Measurements from ENCODE around the gene TMEM100. TPM values are rescaled to one million over a fixed set of nuclear protein-coding genes. Genes with fewer than 3 reads are reported as not detected.

TMEM100 gene
- total RNA-seq, 4 donors from 2014 or later, result 0.39 to 87.9 (median 6.1) TPM

DNA sequence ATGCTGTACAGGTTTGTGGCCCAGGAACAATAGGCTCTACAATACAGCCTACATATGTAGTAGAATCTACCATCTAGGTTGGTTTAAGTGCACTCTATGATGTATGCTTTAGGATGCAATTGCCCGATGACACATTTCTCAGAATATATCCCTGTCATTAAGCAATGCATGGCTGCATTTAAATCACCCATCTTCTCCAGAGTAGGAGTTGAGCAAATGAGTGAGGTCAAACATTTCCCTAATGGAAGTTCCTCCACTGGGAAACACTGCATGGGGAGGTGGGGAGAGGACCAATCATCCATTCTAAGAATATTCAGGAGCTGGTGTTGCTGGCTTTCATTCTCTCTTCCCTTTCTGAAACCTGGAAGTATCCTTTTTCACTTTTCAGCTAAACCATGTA is 26.2 kb upstream of the TMEM100 start:
- Histone ChIP-seq H3K4me3 (no peak overlapping the region), H3K4me1 (peaks cover 6 to 14% of the 10 kb centered on the region in 2 donors), H3K36me3 (peaks cover 0 to 5% of the 10 kb centered on the region in 2 donors), H3K9me3 (no peaks in the 10 kb centered on the region), H3K27ac (no peak overlapping the region), H3K27me3 (no peaks in the 10 kb centered on the region)
- no peak for TF ChIP-seq POLR2A (IDR thresholded peaks at IDR 0.05)
- TF ChIP-seq, protein P1, sequence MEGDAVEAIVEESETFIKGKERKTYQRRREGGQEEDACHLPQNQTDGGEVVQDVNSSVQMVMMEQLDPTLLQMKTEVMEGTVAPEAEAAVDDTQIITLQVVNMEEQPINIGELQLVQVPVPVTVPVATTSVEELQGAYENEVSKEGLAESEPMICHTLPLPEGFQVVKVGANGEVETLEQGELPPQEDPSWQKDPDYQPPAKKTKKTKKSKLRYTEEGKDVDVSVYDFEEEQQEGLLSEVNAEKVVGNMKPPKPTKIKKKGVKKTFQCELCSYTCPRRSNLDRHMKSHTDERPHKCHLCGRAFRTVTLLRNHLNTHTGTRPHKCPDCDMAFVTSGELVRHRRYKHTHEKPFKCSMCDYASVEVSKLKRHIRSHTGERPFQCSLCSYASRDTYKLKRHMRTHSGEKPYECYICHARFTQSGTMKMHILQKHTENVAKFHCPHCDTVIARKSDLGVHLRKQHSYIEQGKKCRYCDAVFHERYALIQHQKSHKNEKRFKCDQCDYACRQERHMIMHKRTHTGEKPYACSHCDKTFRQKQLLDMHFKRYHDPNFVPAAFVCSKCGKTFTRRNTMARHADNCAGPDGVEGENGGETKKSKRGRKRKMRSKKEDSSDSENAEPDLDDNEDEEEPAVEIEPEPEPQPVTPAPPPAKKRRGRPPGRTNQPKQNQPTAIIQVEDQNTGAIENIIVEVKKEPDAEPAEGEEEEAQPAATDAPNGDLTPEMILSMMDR (IDR thresholded peaks at IDR 0.05 in 4 of 5, conservative IDR thresholded peaks at IDR 0.05 in 1 of 5), result no peak
- DNase-seq (no peak), ATAC-seq (no peak)
- intact Hi-C loops (cut with DNase I; ENCODE audit: low total_unique reads), result no loop called here
- in situ Hi-C loops (cut with MboI; ENCODE audit: low sequenced_read_pairs in 4 of 4), result no loop called here

DNA sequence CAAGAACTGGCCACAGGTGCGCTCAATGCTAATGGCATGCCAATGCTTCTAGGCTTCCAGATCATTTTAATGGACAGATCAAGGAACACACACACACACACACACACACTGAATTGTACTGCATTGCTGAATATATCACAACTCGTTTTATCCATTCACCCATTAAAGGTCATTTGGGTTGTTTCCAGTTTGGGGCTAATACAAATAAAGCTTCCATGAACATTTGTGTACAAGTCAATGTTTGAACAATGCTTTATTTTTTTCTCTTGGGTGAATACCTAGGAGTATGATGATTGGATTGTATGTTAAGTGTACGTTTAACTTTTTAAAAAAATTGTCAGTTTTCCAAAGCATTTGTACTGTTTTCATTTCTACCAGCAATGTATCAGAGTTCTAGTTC is 24.5 kb upstream of the TMEM100 start:
- Histone ChIP-seq H3K9me3 (no peaks in the 10 kb centered on the region), H3K4me3 (no peak overlapping the region), H3K27ac (no peak overlapping the region), H3K36me3 (no peaks in the 10 kb centered on the region), H3K4me1 (peaks cover 10% of the 10 kb centered on the region in 2 donors), H3K27me3 (no peaks in the 10 kb centered on the region)
- DNase-seq (no peak), ATAC-seq (no peak)
- intact Hi-C loops (cut with DNase I; ENCODE audit: low total_unique reads), result no loop called here
- TF ChIP-seq POLR2A (IDR thresholded peaks at IDR 0.05), result no peak
- TF ChIP-seq, protein P1 (IDR thresholded peaks at IDR 0.05 in 4 of 5, conservative IDR thresholded peaks at IDR 0.05 in 1 of 5), result no peak
- in situ Hi-C loops (cut with MboI; ENCODE audit: low sequenced_read_pairs in 4 of 4), result no loop called here

DNA sequence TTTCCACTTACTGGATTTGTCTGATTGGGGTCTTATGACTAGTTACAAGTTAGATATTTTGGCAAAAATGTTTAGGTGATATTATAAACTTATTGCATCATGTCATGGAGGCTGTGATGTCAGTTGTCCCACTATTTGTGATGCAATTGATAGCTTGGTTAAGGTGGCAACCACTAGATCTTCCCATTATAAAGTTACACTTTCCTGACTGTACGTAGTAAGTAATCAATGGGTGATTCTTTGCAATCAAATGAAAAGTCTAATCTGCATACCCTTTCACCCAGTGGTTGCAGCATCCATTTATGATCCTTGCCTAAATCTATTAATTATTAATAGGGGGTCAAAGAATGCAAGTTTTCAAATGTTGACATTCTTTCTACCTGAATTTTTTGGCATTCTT is 23.8 kb upstream of the TMEM100 start:
- Histone ChIP-seq H3K4me1 (peaks cover 10 to 12% of the 10 kb centered on the region in 2 donors), H3K36me3 (no peaks in the 10 kb centered on the region), H3K9me3 (no peaks in the 10 kb centered on the region), H3K4me3 (no peak overlapping the region), H3K27ac (no peak overlapping the region), H3K27me3 (no peaks in the 10 kb centered on the region)
- ATAC-seq, result no peak
- in situ Hi-C loops (cut with MboI; ENCODE audit: low sequenced_read_pairs in 4 of 4) (no loop called here), intact Hi-C loops (cut with DNase I; ENCODE audit: low total_unique reads) (no loop called here)
- no peak for DNase-seq
- TF ChIP-seq POLR2A (IDR thresholded peaks at IDR 0.05), result no peak
- TF ChIP-seq, protein P1 (IDR thresholded peaks at IDR 0.05 in 4 of 5, conservative IDR thresholded peaks at IDR 0.05 in 1 of 5), result no peak

DNA sequence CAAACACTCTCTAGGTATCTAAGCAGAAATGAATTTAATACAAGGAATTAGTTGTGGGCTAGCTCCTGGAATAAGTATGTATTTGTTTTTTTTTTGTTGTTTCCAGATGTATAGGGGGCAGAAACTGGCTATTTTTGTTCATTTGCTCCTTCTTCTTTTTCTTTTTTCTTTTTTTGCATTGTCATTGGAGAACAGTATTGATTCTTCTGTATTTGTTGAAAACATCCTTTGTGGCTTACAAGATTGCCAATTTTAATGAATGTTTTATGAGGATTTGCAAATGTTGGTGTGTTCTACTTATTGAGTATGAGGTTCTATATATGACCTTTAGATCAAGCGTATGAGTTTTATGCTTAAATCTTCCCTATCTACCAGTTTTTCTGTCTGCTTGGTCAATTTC is 22.6 kb upstream of the TMEM100 start:
- Histone ChIP-seq H3K9me3 (no peaks in the 10 kb centered on the region), H3K4me3 (no peak overlapping the region), H3K27ac (no peak overlapping the region), H3K36me3 (no peaks in the 10 kb centered on the region), H3K27me3 (no peaks in the 10 kb centered on the region), H3K4me1 (peaks cover 9 to 17% of the 10 kb centered on the region in 2 donors)
- intact Hi-C loops (cut with DNase I; ENCODE audit: low total_unique reads) (no loop called here), in situ Hi-C loops (cut with MboI; ENCODE audit: low sequenced_read_pairs in 4 of 4) (no loop called here)
- no peak for ATAC-seq
- no peak for DNase-seq
- TF ChIP-seq, protein P1 (IDR thresholded peaks at IDR 0.05 in 4 of 5, conservative IDR thresholded peaks at IDR 0.05 in 1 of 5), result no peak
- TF ChIP-seq POLR2A (IDR thresholded peaks at IDR 0.05), result no peak

DNA sequence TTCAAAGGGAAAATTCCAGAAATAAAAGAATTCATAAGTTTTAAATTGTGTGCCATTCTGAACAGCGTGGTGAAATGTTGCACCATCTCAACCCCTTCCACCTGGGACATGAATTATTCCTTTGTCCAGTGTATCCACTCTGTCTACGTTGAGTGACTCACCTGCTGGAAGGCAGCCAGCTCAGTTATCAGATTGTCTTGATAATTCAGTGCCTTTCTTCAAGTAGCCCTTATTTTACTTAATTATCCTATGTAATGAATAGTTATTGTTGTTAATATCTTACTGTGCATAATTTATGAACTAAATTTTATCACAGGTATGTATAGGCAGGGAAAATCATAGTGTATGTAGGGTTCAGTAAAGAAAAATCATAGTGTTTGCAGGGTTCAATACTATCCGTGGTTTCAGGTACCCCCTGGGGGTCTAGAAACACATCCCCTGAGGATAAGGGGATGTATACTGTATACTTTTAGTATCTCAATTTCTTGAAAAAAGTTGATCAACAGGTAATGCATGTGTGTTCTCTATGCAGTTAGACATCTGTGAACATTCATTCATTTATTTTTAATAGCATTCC is 20.5 kb upstream of the TMEM100 start:
- in situ Hi-C loops (cut with MboI; ENCODE audit: low sequenced_read_pairs in 4 of 4), result no loop called here
- intact Hi-C loops (cut with DNase I; ENCODE audit: low total_unique reads), result loop anchor here (5.0 kb wide), 1 partner anchor 471 kb away; no protein-coding TSS in a partner anchor

More for the DNA sequence above, 20.5 kb upstream of the TMEM100 start:
- Histone ChIP-seq H3K27ac (no peak overlapping the region), H3K27me3 (no peaks in the 10 kb centered on the region), H3K36me3 (no peaks in the 10 kb centered on the region), H3K4me3 (no peak overlapping the region), H3K9me3 (no peaks in the 10 kb centered on the region), H3K4me1 (peaks cover 9 to 17% of the 10 kb centered on the region in 2 donors)
- TF ChIP-seq, protein P1 (IDR thresholded peaks at IDR 0.05 in 4 of 5, conservative IDR thresholded peaks at IDR 0.05 in 1 of 5), result no peak
- TF ChIP-seq POLR2A (IDR thresholded peaks at IDR 0.05), result no peak
- DNase-seq, result no peak
- no peak for ATAC-seq
